Stomach (tissue), 4 donors: ENCODE results near the gene CERS2.

Experiments used
- CTCF ChIP-seq, 7 experiments: fragments of 450-650 bp in 4 of 7; fragments of 200-600 bp in 3 of 7; sonication (generic) in 3 of 7; IDR thresholded peaks; one replicate each; pipeline ENCODE4 v1.5.1; 2016 to 2019; ENCODE audit warnings: antibody characterized with exemption in 7 of 7, control low read depth in 2 of 7, mild to moderate bottlenecking in 1 of 7
- POLR2A ChIP-seq, 4 donors: fragments of 450-650 bp; IDR thresholded peaks; one replicate each; pipeline ENCODE4 v1.6.1; 2016; ENCODE audit warnings: antibody characterized with exemption in 4 of 4, control low read depth in 2 of 4, mild to moderate bottlenecking in 1 of 4, moderate library complexity in 1 of 4
- POLR2AphosphoS5 ChIP-seq, 3 donors: sonication (generic); formaldehyde crosslinking; IDR thresholded peaks; one replicate each; pipeline ENCODE4 v1.6.1; 2016; ENCODE audit warnings: antibody characterized with exemption in 3 of 3

GRCh38 chr1:150965605-150966004 is 9.0 kb downstream of the CERS2 start:
- TF ChIP-seq POLR2AphosphoS5 (IDR thresholded peaks at IDR 0.05) (no peak), POLR2A (IDR thresholded peaks at IDR 0.05) (no peak), CTCF (IDR thresholded peaks at IDR 0.05) (no peak)
